HEK293 (cell line): ENCODE results near the gene SKAP1.
A peak's percentile ranks its signal among the peaks of the same experiment; 100 is the strongest.

Source experiments
- CTCF ChIA-PET: fragments of 350-600 bp; formaldehyde crosslinking; extraction: SDS; loops from one replicate; lab custom pipeline; 2021; ENCODE audit warnings: antibody characterized with exemption; lab: Yijun Ruan, JAX
- POLR2A ChIA-PET: fragments of 300-600 bp; formaldehyde crosslinking; extraction: SDS; loops from one replicate; lab custom pipeline; 2020; ENCODE audit warnings: antibody characterized with exemption, inconsistent platforms; lab: Yijun Ruan, JAX
- H3K27ac ChIP-seq: fragments of 200-500 bp; sonication (Bioruptor generic); 2 replicates; pipeline ENCODE4 v1.5.1; 2014; ENCODE audit warnings: low read depth, low read length, control low read depth, inconsistent platforms; ENCODE audit errors: extremely low read depth
- H3K36me3 ChIP-seq, 2 experiments: fragments of 200-500 bp in 1 of 2; sonication (Bioruptor generic) in 1 of 2; 1 replicate in 1 of 2; 2 replicates in 1 of 2; pipeline ENCODE4 v1.5.1; 2014 to 2017; ENCODE audit warnings: inconsistent platforms in 2 of 2, low read length in 2 of 2; ENCODE audit not compliant: control insufficient read depth in 2 of 2, insufficient read depth in 1 of 2
- H3K4me1 ChIP-seq: fragments of 200-500 bp; sonication (Bioruptor generic); 2 replicates; pipeline ENCODE4 v1.5.1; 2014; ENCODE audit warnings: mild to moderate bottlenecking, low read length, inconsistent platforms; ENCODE audit not compliant: control insufficient read depth, insufficient read depth
- H3K4me3 ChIP-seq: 2 replicates; pipeline ENCODE4 v1.5.1; 2011; ENCODE audit warnings: low read depth, mild to moderate bottlenecking, control low read depth, low read length, moderate library complexity
- H3K9me3 ChIP-seq: fragments of 200-500 bp; sonication (Bioruptor generic); 2 replicates; pipeline ENCODE4 v1.5.1; 2014; ENCODE audit warnings: low read depth, low read length, inconsistent platforms; ENCODE audit not compliant: control insufficient read depth, insufficient read depth
- ATF2 ChIP-seq: fragments of 450-650 bp; formaldehyde crosslinking; IDR thresholded peaks from 2 replicates; pipeline ENCODE4 v1.5.1; 2016; ENCODE audit warnings: missing biosample characterization, missing genetic modification characterization, low read depth
- CTCF ChIP-seq: fragments of 450-650 bp; formaldehyde crosslinking; IDR thresholded peaks from 2 replicates; pipeline ENCODE4 v1.5.1; 2016; ENCODE audit warnings: missing biosample characterization, missing genetic modification characterization
- FEZF1 ChIP-seq: fragments of 450-650 bp; formaldehyde crosslinking; IDR thresholded peaks from 2 replicates; pipeline ENCODE4 v1.5.1; 2016; ENCODE audit warnings: missing biosample characterization, missing genetic modification characterization
- HOXD13 ChIP-seq: sonication (generic); formaldehyde crosslinking; IDR thresholded peaks from 2 replicates; pipeline ENCODE4 v1.8.0; 2022; ENCODE audit warnings: missing genetic modification reagents, borderline replicate concordance
- IKZF3 ChIP-seq: fragments of 450-650 bp; IDR thresholded peaks from 2 replicates; pipeline ENCODE4 v1.5.0; 2018; ENCODE audit warnings: missing biosample characterization, mild to moderate bottlenecking, missing genetic modification characterization, moderate library complexity
- MYNN ChIP-seq: fragments of 450-650 bp; formaldehyde crosslinking; IDR thresholded peaks from 2 replicates; pipeline ENCODE4 v1.5.1; 2016; ENCODE audit warnings: missing biosample characterization, missing genetic modification characterization, borderline replicate concordance
- ZBTB10 ChIP-seq: fragments of 450-650 bp; formaldehyde crosslinking; IDR thresholded peaks from 2 replicates; pipeline ENCODE4 v1.5.1; 2016; ENCODE audit warnings: missing biosample characterization, missing genetic modification characterization
- ZBTB8A ChIP-seq: fragments of 450-650 bp; formaldehyde crosslinking; IDR thresholded peaks from 2 replicates; pipeline ENCODE4 v1.5.1; 2016; ENCODE audit warnings: missing biosample characterization, missing genetic modification characterization
- ZFHX2 ChIP-seq: fragments of 450-650 bp; formaldehyde crosslinking; conservative IDR thresholded peaks from 2 replicates; pipeline ENCODE4 v1.5.1; 2016; ENCODE audit warnings: missing biosample characterization, missing genetic modification characterization
- ZFP41 ChIP-seq: fragments of 450-650 bp; formaldehyde crosslinking; IDR thresholded peaks from 2 replicates; pipeline ENCODE4 v1.5.1; 2016; ENCODE audit warnings: missing biosample characterization, missing genetic modification characterization, borderline replicate concordance
- ZNF155 ChIP-seq: fragments of 450-650 bp; formaldehyde crosslinking; IDR thresholded peaks from 2 replicates; pipeline ENCODE4 v1.5.1; 2016; ENCODE audit warnings: missing biosample characterization, missing genetic modification characterization
- ZNF37A ChIP-seq: fragments of 450-650 bp; IDR thresholded peaks from 2 replicates; pipeline ENCODE4 v1.5.1; 2018; ENCODE audit warnings: missing biosample characterization, missing genetic modification characterization
- ZNF423 ChIP-seq: fragments of 450-650 bp; formaldehyde crosslinking; IDR thresholded peaks from 2 replicates; pipeline ENCODE4 v1.5.1; 2016; ENCODE audit warnings: missing biosample characterization, missing genetic modification characterization
- ZNF580 ChIP-seq: fragments of 450-650 bp; formaldehyde crosslinking; IDR thresholded peaks from 2 replicates; pipeline ENCODE4 v1.5.1; 2016; ENCODE audit warnings: missing biosample characterization, missing genetic modification characterization
- ZNF660 ChIP-seq: fragments of 450-650 bp; IDR thresholded peaks from 2 replicates; pipeline ENCODE4 v1.5.1; 2018; ENCODE audit warnings: missing biosample characterization, mild to moderate bottlenecking, missing genetic modification characterization
- ZNF76 ChIP-seq: fragments of 450-650 bp; formaldehyde crosslinking; IDR thresholded peaks from 2 replicates; pipeline ENCODE4; 2016; ENCODE audit warnings: low read depth, missing biosample characterization, missing genetic modification characterization, borderline replicate concordance
- ZNF837 ChIP-seq: fragments of 450-650 bp; formaldehyde crosslinking; IDR thresholded peaks from 2 replicates; pipeline ENCODE4 v1.5.1; 2016; ENCODE audit warnings: missing biosample characterization, missing genetic modification characterization

Gene SKAP1

GRCh38 chr17:48162306-48162934, 267.6 kb downstream of the SKAP1 start:
- H3K36me3 ChIP-seq = no peaks in the 10 kb centered on the region
- no peak overlapping the region for H3K4me3 ChIP-seq
- peak overlapping the region; percentile 56 for H3K27ac ChIP-seq
- POLR2A ChIA-PET = no interaction called here
- H3K9me3 ChIP-seq = no peaks in the 10 kb centered on the region
- TF ChIP-seq HOXD13 (CRISPR knock-in tag) (no peak), ZNF580 (tag by site-specific recombination) (no peak), IKZF3 (tag by site-specific recombination) (0 out of 2 replicates have a peak, but pooled peaks have one; percentile 35), ATF2 (tag by site-specific recombination) (0 out of 2 replicates have a peak, but pooled peaks have one; percentile 65), ZNF76 (tag by site-specific recombination) (0 out of 2 replicates have a peak, but pooled peaks have one; percentile 28), ZNF37A (no peak), ZBTB10 (tag by site-specific recombination) (no peak), CTCF (tag by site-specific recombination) (no peak), ZNF660 (tag by site-specific recombination) (0 out of 2 replicates have a peak, but pooled peaks have one; percentile 17), ZBTB8A (no peak)
- peaks cover 36% of the 10 kb centered on the region for H3K4me1 ChIP-seq
- CTCF ChIA-PET = interaction anchor here (0.6 to 1.3 kb wide), 9 partner anchors 11 to 169 kb away, joined by 3 to 4 read pairs (median 3); no protein-coding TSS in a partner anchor

- TF ChIP-seq ZNF37A (no peak), ZNF155 (tag by site-specific recombination) (no peak), ZNF837 (tag by site-specific recombination) (no peak), ZFHX2 (tag by site-specific recombination) (0 out of 2 replicates have a peak, but pooled peaks have one; percentile 9), FEZF1 (peak; percentile 36; the same call in 1 of the 2 replicates), ZBTB8A (no peak), ZFP41 (tag by site-specific recombination) (no peak), ZNF423 (no peak), MYNN (tag by site-specific recombination) (no peak)
- Histone ChIP-seq H3K4me1 (peaks cover 36% of the 10 kb centered on the region), H3K36me3 (no peaks in the 10 kb centered on the region), H3K4me3 (no peak overlapping the region), H3K27ac (peak overlapping the region; percentile 70), H3K9me3 (no peaks in the 10 kb centered on the region)
- ChIA-PET POLR2A (no interaction called here), CTCF (interaction anchor here (0.5 to 1.0 kb wide), 3 partner anchors 21 to 517 kb away, joined by 3 read pairs; no protein-coding TSS in a partner anchor)
These were observed 268.7 kb downstream of the SKAP1 start for GRCh38 chr17:48161127-48161905.
